ENCODE measurements around the gene ECT2L. TPM values are rescaled to one million over a fixed set of nuclear protein-coding genes. Genes with fewer than 3 reads are reported as not detected.

Gene ECT2L
- total RNA-seq, 1 experiment from 2014 or later = not detected

- DNase-seq (ENCODE audit: low read depth, low spot score) (no peak), ATAC-seq (no peak)
- Histone ChIP-seq H3K27ac (ENCODE audit: low read depth, low read length) (no peak overlapping the region), H3K9ac (ENCODE audit: low read length) (no peak overlapping the region), H4K20me1 (ENCODE audit: insufficient read depth) (no peaks in the 10 kb centered on the region), H2AFZ (ENCODE audit: low read depth, low read length, poor library complexity, severe bottlenecking) (no peak overlapping the region), H3K4me1 (ENCODE audit: control insufficient read depth in 1 of 2, insufficient read depth in 2 of 2, low read length in 2 of 2) (no peaks in the 10 kb centered on the region), H3K4me3 (replicated peaks in 1 of 2; ENCODE audit: low read depth in 1 of 2, low read length in 2 of 2) (no peak overlapping the region), H3K9me3 (ENCODE audit: control insufficient read depth in 1 of 2, insufficient read depth in 1 of 2, low read depth in 1 of 2, low read length in 2 of 2) (no peaks in the 10 kb centered on the region), H3K79me2 (ENCODE audit: insufficient read depth, low read length) (no peaks in the 10 kb centered on the region), H3K9me2 (ENCODE audit: insufficient read depth) (no peaks in the 10 kb centered on the region), H3K4me2 (ENCODE audit: low read length) (no peak overlapping the region), H3K27me3 (ENCODE audit: insufficient read depth, low read length) (no peaks in the 10 kb centered on the region), H3K36me3 (ENCODE audit: control insufficient read depth in 1 of 2, insufficient read depth in 2 of 2, low read length in 2 of 2) (no peaks in the 10 kb centered on the region)
- ChIA-PET RAD21 (ENCODE audit: low non-redundant PET in 1 of 2, low total read pairs in 2 of 2, uncharacterized antibody in 2 of 2, unreplicated experiment in 2 of 2) (no interaction called here), CTCF (no interaction called here), POLR2A (no interaction called here)
- TF ChIP-seq CBX3 (IDR thresholded peaks at IDR 0.05; ENCODE audit: low read depth) = no peak
- TF ChIP-seq FOSL1 (IDR thresholded peaks at IDR 0.05; ENCODE audit: low read depth) = no peak
- intact Hi-C loops (cut with micrococcal nuclease) = no loop called here
- no TSS peak for BruUV-seq (replicated peaks)
Measured at GRCh38 chr6:138757136-138757535, 38.8 kb upstream of the ECT2L start.

DNA sequence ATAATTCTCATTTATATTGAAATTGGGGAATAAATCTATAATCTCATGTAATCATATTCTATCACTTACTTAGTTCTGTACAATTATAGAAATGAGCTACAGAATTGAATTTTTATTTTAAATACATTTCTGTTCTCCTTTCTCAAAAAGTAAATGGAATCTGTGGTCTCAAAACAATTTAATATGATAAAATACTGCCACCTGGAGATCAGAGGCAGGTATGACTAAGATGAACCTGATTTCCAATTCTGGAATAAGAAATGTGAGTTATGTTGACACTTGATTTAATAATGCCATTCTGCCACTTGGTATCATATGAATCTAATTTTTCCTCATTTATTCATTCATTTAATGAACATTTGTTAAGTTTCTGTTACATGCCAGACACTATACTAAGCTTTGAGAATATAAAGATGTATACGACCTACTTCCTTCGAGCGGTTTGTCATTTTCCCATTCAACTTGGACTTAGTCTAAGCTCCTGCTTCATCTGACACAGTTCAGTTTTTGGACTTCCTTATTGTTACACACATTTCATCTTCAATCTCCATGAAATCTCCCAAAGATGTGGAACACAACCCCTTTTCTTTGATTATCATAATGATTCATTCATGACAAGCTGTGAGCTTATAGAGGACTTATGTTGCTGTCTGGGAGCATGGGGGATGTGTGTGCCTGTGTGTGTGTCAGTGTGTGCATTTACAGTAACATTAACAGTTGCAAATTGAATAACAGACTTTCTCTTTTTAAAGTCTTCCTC lies 29.8 kb upstream of the ECT2L start:
- no TSS peak for BruUV-seq (replicated peaks)

More for the DNA sequence above, 29.8 kb upstream of the ECT2L start:
- Histone ChIP-seq H3K9ac (ENCODE audit: low read length) (no peak overlapping the region), H3K27ac (ENCODE audit: low read depth, low read length) (no peak overlapping the region), H3K4me2 (ENCODE audit: low read length) (no peak overlapping the region), H3K79me2 (ENCODE audit: insufficient read depth, low read length) (no peaks in the 10 kb centered on the region), H2AFZ (ENCODE audit: low read depth, low read length, poor library complexity, severe bottlenecking) (no peak overlapping the region), H4K20me1 (ENCODE audit: insufficient read depth) (no peaks in the 10 kb centered on the region), H3K4me1 (ENCODE audit: control insufficient read depth in 1 of 2, insufficient read depth in 2 of 2, low read length in 2 of 2) (no peaks in the 10 kb centered on the region), H3K4me3 (replicated peaks in 1 of 2; ENCODE audit: low read depth in 1 of 2, low read length in 2 of 2) (no peak overlapping the region), H3K9me3 (ENCODE audit: control insufficient read depth in 1 of 2, insufficient read depth in 1 of 2, low read depth in 1 of 2, low read length in 2 of 2) (no peaks in the 10 kb centered on the region), H3K9me2 (ENCODE audit: insufficient read depth) (no peaks in the 10 kb centered on the region), H3K36me3 (ENCODE audit: control insufficient read depth in 1 of 2, insufficient read depth in 2 of 2, low read length in 2 of 2) (no peaks in the 10 kb centered on the region), H3K27me3 (ENCODE audit: insufficient read depth, low read length) (no peaks in the 10 kb centered on the region)
- peak; percentile 29 for DNase-seq (ENCODE audit: low read depth, low spot score)
- ChIA-PET RAD21 (ENCODE audit: low non-redundant PET in 1 of 2, low total read pairs in 2 of 2, uncharacterized antibody in 2 of 2, unreplicated experiment in 2 of 2) (interaction anchor here in 1 of 2 experiments (0.7 kb wide), 1 partner anchor 205 kb away, joined by 3 read pairs; no protein-coding TSS in a partner anchor), POLR2A (no interaction called here), CTCF (interaction anchor here (1.0 to 2.6 kb wide), 5 partner anchors 74 to 650 kb away, joined by 3 to 13 read pairs (median 4); no protein-coding TSS in a partner anchor)
- no peak for TF ChIP-seq ZNF274 (IDR thresholded peaks at IDR 0.05; ENCODE audit: low read depth, low read length)
- TF ChIP-seq, protein P1, sequence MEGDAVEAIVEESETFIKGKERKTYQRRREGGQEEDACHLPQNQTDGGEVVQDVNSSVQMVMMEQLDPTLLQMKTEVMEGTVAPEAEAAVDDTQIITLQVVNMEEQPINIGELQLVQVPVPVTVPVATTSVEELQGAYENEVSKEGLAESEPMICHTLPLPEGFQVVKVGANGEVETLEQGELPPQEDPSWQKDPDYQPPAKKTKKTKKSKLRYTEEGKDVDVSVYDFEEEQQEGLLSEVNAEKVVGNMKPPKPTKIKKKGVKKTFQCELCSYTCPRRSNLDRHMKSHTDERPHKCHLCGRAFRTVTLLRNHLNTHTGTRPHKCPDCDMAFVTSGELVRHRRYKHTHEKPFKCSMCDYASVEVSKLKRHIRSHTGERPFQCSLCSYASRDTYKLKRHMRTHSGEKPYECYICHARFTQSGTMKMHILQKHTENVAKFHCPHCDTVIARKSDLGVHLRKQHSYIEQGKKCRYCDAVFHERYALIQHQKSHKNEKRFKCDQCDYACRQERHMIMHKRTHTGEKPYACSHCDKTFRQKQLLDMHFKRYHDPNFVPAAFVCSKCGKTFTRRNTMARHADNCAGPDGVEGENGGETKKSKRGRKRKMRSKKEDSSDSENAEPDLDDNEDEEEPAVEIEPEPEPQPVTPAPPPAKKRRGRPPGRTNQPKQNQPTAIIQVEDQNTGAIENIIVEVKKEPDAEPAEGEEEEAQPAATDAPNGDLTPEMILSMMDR (IDR thresholded peaks at IDR 0.05 in 2 of 3, conservative IDR thresholded peaks at IDR 0.05 in 1 of 3; ENCODE audit: borderline replicate concordance in 1 of 3, insufficient read depth in 1 of 3, low read depth in 2 of 3, low read length in 2 of 3) = peak; percentile 49 to 84 (median 76)
- no peak for TF ChIP-seq ZFX (IDR thresholded peaks at IDR 0.05)
- peak; percentile 87 for TF ChIP-seq RAD21 (IDR thresholded peaks at IDR 0.05; ENCODE audit: low read depth)
- intact Hi-C loops (cut with micrococcal nuclease) = loop anchor here (1.0 to 2.0 kb wide), 4 partner anchors 73 to 649 kb away; no protein-coding TSS in a partner anchor
- peak; percentile 63; the same call in 1 of the 2 replicates for ATAC-seq
